Hypothalamus (tissue), 51 donors: ENCODE data around the gene GRID2.
A peak's percentile ranks its signal among the peaks of the same experiment; 100 is the strongest.

Source experiments
- DNase-seq, 51 donors: peaks; one replicate each; lab custom pipeline; 2025; lab: John Stamatoyannopoulos, UW

The GRID2 gene

DNA sequence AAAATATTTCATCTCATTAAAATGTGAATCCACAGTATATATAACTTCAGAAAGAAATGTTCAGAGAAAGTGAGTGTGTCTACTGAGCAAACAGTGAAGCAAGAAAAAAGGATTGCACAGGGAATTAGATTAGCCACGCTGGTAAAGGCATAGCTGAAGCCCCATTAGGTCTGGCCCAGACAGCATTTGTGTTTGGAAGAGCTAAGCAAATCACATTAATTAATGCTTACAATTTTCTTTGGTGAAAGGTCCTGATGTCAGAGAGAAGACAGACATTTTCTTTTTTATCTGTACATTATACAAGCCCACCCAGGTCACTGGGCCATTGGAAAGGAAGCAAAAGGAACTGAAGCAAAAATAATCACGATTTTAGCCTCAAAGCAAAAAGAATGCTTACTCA is 354.6 kb downstream of the GRID2 start:
- no peak for DNase-seq

DNA sequence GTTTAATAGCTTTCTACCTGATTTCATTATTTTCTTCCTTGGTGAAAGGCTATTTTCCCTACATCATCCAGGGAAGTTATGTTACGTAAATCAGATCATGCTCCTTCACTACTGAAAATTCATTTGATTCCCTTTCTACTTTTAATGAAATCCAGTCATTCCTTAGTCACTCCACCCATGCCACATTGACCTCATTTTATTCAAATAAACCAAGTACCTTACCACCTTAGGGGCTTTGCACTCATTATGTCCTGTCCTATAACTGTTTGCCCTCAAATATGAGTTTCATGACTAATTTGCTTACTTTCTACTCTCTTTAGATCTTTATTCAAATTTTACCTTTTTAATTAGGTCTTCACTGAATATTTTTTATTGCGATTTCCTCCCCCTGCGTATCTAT is 374.0 kb downstream of the GRID2 start:
- DNase-seq = no peak

DNA sequence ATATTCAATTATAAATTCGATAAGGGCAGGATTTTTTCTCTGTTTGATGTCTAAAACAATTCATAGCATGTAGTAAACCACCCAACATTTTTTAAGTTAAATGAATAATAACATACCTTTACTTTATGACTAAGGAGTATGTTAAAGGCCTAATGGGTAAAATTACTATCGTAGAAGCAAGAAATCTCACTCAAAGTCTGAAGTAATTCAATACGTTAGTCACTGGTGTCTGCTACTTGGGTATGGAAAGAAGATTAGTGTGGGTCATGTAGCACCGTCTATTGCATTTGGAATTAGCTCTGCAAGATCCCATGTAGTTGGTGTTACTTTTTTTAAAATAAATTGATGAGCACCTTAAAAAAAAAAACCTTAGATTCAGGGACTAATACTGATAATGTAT is 374.5 kb downstream of the GRID2 start:
- DNase-seq = no peak

DNA sequence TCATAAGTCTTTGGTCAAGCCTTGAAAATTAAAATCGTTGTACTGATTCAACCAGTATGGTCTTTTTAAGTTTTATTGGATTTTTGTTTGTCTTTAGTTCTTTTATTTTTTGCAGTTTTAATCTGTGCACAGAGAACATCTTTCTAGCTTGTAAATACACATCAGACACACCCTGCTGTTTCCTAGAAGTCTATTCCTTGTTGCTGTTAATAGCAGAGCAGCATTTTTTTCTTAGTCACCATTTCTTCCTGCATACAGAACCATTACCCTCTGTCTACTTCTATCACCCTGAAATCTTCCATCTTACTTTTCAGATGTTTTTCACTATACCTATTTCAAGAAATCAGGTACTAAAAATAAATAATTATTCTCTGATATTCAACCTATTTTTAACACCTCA is 375.4 kb downstream of the GRID2 start:
- no peak for DNase-seq

DNA sequence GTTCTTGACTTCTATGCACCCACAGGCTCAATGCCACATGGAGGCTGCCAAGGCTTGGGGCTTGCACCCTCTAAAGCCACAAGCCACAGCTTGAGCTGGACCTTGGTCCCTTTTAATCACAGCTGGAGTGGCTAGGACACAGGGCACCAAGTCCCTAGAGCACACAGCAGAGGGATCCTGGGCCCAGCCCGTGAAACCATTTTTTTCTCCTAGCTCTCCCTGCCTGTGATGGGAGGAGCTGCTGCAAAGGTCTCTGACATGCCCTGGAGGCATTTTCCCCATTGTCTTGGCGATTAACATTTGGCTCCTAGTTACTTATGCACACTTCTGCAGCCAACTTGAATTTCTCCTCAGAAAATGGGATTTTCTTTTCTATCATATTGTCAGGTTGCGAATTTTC is 410.9 kb downstream of the GRID2 start:
- no peak for DNase-seq

DNA sequence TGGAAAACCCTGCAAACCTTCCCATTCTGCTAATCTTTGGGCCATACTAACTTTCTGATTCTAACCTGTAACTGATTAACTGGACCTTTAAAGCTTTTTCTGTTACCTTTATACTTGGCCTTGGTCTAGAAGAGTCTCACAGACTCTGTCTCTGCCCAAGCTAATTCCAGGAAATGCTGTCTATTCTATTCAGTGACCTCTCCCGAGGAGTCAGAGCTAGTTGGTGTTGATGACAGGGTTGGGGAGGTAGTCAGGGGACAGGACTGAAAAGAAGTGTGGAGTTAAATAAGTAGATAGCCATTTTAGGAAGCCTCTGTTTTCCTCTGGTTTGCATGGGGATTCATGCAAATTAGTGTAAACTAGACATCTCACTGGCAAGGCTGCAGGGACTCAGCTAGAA is 429.5 kb downstream of the GRID2 start:
- no peak for DNase-seq

DNA sequence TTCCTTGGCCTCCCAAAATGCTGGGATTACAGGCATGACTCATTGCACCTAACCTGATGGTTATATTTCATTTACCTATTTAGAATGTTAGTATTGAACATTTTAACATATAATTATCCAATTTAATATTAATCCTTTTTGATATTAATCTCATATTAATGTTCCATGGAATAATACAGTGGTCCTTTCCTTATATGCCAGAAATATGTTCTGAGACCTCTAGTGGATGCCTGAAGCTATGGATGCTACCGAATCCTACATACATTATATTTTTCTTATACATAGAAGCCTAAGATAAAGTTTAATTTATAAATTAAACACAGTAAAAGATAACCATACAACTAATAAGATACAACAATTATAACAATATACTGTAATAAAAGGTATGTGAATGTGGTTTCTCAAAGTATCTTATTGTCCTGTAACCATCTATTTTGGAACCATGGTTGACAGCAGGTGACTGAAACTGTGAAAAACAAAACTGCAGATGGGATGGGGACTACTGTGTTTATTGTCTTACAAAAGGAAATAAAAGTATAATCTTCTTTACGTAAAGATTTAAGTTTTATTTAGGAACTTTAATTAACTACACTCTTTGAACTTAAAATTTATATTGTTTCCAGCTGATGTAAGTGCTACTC is 431.4 kb downstream of the GRID2 start:
- no peak for DNase-seq

DNA sequence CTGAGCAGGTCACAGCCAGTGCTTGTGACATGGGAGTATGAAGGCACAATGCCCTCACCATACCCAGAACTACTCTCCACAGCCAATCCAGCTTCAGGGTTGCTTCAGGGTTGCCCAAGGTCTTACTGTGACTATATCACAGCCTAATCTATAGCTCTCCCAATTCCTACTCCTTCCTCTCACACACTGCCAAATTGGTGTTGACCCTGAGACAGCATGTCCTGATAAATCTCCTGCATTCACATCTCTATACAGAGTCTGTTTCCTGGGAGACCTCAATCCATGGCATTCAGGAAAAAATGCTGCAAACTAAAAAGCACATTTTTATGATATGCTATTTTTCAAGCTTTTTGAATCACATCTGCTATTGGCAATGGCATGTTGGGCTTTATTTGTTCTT is 456.7 kb downstream of the GRID2 start:
- no peak for DNase-seq

DNA sequence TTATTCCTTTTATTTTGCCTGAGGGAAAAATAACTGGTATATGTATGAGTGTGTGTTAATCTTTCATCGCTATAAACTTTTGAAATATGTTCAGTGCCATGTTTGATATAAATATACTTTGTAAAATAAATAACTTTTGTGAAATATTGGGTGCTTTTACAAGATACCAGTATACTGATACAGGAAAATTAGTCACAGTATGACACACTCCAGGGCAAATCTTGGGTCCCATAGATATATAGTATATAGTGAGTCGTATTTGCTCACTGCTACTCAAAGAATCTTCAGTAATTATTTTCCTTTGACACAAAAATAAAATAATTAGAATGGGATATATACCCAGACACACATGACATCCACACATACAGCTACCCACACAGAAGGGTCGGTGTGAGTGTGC is 472.3 kb downstream of the GRID2 start:
- no peak for DNase-seq

DNA sequence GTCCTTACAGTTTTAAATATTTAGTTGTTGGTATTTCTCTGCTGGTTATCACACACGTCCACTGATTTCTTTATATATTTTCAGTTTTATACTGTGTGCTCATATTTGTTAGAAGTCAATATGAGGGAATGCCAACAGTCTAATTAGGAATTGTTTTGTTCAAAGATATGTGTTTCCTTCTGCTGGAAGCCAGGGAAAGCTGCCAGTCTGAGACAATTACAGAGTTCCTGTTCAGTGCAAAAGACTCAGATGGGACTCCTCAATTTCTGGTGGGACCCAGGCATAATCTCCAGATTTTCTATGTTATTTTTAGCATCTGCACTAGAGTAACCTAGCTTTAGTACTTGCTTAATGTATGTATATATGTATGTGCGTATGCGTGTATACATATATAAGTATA is 486.0 kb downstream of the GRID2 start:
- DNase-seq = no peak

DNA sequence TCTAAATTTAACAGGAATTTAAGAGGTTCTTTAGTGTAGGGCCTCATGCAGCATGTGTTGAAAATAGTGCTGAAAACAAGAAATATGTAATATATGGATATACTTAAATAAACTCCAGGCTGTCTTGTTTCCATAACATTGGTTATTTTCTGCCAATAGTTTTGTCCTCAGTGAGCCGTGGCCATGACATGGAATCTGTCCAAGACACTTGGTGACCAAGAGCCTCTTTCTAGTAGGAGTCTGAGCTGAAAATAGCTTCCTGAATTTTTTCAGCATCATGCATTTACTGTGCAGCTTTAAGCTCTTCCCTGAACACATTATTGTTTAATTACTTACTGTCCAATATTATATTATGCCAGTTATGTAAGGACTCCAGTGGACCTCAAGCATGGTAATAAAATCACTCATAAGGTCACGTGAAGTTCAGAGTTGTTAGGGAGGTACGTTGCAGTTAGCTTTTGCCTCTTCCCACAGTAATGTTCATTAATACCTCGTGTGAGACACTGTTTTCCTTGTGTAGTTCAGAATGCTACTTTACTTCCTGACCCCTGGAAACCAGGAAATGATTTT is 488.2 kb downstream of the GRID2 start:
- peak in 1 of 51 donors; percentile 1 for DNase-seq

DNA sequence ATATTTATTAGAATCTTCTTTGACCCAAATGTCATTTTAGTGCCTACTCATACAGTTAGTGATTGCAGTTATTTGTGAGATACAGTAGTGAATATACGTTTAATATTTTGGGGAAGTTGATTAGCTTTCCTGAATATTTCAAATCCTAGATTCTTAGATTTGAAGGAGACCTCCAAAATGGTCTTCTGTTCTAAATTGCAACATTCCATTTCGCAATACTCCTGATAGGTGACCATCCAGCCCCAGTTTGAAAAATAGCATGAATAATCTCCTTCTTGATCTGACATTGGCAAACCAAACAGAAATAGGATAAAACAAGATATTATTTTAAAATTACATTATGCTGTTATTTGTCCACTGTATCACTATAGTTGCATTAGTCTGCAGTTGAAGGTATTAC is 505.6 kb downstream of the GRID2 start:
- DNase-seq = no peak

DNA sequence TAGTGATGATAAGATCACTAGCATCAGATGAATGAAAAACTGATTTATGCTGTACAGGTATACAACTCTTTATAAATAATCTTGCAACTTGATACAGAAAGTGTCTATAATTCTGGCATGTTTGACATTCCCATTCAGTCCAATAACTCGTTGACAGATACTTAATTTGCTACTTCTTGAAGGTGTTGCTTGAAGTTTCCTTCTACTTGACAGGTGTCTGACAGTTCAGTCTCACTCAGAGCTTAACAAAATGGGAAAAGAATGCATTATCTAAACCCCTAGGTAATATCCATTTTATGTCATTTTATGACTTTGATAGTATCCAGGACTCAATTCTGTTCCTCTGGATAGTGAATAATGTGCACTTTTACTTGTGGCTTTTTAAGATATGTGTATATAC is 508.9 kb downstream of the GRID2 start:
- no peak for DNase-seq

DNA sequence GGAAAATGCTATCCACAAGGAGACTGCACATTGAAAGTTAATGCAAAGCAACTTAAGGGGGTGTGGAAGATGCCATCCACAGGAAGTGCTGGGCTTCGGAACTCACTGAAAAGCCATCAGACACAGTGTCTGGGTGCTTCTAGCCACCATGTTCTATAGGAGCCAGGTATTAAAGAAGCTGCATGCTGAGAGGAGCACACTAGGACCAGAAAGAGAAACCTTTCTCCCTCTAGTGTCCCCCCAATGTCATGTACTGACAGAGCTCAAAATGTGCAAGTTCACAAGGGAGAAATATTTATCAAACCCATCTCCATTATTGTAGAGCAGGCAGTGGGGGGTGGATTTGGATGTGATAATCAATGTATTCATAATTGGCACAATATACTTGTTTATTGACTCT is 510.9 kb downstream of the GRID2 start:
- no peak for DNase-seq

DNA sequence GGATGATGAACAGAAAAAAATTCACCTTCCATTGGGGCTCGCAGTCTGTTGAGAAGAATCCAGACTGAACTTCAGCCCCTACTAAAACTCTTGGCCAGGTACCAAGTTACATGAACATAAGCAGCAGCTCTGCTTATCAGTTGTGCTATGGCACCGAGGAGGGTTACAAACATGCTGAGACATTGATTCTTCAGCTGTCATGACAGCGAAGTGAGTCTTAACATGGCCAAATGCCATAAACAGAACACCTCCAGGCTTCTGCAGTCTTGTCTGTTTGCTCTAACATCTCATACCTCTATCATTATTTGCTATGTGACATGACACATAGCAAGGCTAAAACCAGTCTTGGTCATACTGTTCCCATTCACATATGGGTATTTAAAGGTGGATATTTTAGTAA is 521.5 kb downstream of the GRID2 start:
- DNase-seq = no peak

DNA sequence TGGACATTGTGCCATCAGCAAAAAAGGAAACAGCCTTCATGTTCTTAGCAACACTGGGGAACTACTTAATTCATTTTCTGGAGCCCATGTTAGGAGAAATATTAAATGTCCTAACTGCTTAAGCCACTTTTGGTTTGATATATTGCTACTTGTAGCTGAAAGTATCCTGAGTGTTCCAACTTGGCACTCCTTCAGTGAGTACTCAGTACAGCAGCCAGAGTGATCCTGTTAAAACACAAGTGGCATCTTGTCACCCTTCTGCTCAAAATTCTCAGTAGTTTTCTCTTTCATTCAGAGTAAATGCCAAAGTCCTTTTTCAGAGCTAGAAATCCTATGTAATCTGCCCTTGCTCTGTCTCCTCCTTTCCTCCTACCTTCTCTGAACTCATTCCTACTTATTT is 522.0 kb downstream of the GRID2 start:
- DNase-seq = no peak

DNA sequence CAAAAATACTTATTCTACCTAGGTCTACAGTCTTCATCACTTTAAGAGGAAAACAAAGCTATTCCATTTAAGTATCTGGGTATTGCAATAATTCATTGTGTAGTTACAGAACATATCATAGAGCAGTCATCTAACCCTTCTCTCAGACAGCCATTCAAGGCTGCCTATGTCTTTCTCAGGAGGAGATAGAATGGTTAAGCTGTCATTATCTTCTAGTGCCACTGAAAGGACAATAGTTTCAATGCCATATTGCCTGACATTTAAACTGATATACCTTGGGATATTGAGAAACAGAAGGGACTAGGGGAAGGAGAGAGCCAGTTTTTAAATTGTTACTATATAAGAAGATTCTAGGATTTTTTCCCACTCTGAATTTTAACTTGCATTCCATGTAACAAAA is 527.0 kb downstream of the GRID2 start:
- no peak for DNase-seq

DNA sequence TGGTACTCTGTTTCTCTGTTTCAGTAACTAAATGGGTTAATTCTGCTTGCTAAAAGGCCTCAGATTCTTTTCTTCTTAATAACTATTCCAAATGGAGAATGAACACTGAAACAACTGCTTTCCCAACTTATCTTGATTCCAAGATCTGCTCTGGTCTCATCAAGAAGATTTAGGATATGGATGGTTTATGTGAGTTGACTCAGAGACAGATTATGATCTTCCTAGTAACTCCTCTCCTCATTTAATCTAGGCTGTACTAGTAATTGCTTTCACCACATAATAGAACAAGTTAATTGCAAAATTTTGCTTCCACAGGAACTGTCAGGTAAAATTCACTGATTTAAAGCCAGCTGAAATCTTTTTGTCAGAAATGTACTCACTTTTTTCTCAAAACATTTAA is 537.1 kb downstream of the GRID2 start:
- no peak for DNase-seq

DNA sequence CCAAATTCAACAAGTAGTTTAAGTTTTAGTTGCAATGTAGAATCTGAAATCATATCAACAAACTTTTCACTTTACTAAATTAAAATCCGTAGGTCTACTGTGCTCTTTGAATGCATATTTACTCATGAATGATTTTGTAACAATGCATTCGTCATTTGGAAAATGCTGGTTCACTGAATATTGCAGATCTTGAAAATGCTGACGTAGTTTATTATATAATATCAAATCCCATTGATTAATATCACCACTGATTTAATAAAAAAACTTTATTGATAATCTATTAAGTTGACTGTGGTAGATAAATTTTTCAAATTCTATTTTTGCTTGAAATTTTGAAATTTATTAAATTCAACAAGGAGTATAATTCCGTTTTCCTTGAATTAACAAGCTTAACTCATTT is 540.0 kb downstream of the GRID2 start:
- DNase-seq = no peak

DNA sequence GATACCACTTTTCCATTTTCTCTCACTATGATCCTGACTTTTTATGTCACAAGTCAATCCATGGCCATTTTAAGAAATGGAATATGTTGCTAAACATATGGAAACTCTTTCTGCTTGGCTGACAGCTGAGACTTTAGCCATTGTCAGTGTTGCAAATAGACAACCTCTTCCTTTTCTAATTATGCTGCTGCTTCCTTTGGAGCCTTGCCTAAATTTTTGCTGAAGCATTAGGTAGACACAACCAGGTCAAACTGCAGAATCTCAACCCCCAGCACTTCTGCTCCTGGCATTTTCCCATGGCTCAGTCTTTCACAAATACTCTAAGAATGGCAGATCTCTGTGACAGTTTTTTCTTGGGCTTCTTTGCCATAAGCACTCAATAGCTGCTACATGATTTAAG is 543.3 kb downstream of the GRID2 start:
- DNase-seq = no peak

DNA sequence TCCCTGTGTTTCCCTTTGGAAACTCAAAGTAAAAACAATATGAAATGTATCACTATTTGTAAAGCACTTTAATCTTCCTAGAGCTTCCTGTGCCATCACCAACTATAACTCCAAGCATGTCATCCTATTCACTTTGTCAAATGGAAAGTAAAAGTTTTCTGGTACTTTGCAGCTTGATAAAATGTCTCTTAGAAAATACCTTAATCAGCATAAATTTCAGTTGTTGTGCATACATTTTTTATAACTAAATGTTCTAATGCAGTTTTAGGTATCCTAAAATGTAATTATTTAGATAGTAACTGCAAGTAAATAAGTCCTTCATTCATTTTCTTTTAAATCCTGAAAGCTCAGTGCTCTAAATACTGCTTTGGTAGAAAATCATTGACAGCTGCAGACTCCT is 558.7 kb downstream of the GRID2 start:
- DNase-seq = no peak

DNA sequence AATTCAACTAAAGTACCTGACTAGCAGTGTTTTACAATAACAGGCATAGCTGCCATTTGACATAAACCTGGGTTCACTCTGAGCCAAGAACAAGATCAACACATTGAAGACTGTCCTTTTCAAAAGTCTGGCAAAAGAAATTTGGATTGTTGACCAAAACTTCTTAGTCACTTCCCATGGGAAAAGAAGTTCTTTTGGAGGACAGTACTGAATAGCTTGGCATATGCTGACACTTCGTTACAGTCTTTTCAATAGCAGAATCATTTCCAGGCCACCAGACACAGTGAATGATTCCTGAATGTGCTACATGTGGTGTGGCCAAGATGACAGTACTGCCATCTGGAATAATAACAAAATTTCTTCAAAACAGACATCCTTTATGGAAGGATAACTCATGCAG is 560.3 kb downstream of the GRID2 start:
- DNase-seq = peak in 5 of 51 donors; percentile 0 to 8 (median 1)

DNA sequence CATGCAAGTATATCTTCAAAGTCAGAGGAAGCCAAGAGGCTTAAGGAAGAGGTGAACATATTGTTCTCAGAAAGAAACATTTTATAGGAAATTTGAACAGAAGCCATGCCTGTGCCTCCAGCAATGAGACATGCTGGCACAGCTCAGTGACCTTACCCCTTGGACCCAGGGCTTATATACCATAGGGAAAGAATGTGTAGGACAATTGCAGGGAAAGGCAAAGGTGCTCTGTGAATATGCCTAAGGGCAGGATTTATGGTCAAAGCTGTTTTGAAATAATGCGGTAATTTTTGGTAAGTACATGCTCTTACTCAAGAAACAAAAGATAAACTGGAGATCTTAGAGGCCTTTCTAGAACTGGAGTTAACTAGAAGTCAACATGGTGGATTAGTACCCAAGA is 568.8 kb downstream of the GRID2 start:
- DNase-seq = no peak
